ENCODE measurements around the gene APBB2.
"Not testable (repeated sequence)": the region's sequence is repeated elsewhere in the genome, so short reads cannot be mapped to it uniquely, and the experiment has no call there.

Gene APBB2

DNA sequence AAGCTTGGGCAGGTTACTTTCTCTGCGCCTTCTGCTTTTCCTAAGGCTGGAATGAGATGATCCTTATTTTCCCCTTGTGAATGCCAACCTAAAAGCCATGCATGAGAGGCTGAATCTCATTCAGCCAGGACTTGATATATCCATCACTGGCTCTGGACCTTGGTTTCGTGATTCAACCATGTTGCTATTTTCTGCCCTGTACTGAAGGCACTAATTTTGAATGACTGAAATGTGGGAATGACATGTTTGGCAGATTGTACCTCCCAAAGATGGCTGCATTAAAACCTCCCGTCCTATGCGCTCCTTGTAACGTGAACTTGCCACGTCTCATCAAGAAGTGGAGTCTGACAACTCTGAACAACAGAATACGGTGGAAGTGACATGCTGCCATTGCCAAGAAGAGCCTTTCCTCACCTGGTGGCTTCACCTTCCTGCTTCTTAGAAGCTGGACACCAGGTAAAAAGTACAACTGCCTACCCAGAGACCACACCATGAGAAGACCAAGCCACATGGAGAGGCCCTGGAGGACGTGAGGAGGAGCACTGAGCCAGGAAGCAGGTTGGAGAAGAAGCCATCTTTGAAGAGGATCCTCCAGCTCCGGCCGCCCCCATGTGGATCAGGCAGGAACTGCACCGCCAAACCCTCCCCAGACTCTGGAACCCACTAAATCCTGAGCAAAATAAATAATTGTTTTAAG is 290.1 kb downstream of the APBB2 start:
- peak; percentile 65 for DNase-seq

DNA sequence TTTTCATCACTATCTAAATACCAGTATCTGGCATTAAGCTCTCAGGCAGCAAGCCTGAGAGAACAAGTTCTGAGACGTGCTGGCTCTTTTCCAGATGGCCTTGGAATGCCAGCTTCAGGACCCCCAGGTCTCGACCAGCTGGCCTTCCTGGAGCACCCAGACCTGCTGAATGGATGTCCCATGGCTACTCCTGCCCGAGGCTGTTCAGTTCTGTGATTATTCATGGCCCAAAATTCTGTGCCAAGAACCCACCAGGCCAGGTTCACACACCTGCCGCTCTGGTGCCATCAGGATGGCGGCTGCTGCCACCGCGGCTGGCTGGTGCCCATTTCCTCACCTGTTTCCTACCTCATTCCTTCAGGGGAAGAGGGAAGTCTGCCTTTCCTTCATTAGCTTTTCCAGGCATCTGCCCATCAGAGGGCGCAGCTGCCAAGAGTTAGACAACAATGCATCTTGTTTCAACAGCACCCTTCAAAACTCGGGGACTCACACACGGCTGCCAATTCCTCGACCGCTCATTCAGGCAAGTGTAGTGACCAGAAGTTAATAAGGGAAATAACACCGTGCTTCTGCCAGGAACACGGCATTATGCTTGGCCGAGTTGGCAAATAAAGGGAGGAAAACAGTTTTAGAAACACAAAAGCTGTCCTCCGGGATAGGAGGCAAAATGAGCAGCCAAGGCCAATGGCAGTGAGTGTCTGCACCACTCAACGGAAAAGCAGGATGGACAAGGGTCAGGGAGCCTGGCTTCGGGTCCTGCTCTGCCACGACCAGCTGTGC is 290.8 kb downstream of the APBB2 start:
- DNase-seq = no peak

DNA sequence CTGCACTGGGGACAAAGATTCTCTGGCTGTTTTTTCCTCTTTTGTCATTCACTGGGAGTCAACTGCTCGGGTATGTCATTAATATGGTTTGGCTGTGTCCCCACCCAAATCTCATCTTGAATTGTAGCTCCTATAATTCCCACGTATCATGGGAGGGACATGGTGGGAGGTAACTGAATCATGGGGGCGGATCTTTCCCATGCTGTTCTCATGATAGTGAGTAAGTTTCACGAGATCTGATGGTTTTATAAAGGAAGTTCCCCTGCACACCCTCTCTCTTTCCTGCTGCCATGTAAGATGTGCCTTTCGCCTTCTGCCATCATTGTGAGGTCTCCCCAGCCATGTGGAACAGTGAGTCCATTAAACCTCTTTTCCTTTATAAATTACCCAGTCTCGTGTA is 294.4 kb downstream of the APBB2 start:
- not testable (repeated sequence) for DNase-seq

DNA sequence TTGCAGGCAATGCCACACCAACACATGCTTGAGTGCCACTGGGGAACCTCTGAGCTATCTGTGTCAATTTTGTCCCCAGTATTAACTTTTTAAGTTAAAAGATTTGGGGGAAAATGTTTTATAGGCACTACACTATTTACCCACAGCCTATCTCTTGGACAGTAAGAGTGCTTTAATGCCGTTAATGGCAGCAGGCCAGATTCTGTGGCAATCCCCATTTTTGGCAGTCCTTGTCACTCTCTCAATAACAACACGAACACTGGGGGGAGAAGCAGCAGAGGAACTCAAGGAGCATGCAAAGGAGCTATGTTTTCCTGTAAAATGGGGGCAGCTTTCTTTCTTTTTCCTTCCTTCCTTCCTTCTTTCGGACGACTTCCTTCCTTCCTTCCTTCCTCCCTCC is 296.0 kb downstream of the APBB2 start:
- peak; percentile 77 for DNase-seq

DNA sequence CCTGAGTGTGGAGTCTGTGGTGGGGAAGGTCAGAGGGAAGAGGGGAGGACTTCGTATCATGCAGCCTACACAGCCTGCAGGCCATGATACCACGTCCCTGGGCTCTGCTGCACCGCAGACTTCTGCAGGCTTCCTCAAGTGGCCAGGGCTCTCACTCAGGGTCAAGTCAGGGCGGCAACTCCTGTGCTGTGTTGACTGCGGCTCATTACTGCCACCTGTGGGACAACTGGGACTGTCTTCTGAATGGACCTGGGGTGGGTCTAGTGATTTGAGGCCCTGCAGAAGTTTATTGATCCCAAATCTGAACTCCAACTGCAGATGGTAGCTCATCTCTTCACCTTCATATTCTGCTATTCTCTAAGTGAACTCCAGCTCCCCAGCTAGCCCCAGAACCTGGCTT is 297.5 kb downstream of the APBB2 start:
- peak; percentile 35 for DNase-seq

DNA sequence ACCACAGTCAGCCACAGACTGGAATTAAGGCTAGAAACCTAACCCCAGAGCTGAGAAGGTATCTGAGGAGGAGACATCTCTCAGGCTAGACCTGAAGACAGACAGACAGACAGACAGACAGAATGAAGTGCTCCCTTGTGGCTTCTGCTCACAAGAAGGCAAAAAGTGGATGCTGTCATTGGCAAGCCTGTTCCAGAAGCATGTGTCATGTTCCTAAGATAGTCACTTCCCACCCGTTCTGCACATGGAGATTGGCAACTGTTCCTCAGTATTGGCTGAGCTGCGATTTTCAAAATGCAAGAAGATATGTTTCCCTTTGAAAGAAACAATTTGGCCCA is 298.2 kb downstream of the APBB2 start:
- peak; percentile 47 for DNase-seq

DNA sequence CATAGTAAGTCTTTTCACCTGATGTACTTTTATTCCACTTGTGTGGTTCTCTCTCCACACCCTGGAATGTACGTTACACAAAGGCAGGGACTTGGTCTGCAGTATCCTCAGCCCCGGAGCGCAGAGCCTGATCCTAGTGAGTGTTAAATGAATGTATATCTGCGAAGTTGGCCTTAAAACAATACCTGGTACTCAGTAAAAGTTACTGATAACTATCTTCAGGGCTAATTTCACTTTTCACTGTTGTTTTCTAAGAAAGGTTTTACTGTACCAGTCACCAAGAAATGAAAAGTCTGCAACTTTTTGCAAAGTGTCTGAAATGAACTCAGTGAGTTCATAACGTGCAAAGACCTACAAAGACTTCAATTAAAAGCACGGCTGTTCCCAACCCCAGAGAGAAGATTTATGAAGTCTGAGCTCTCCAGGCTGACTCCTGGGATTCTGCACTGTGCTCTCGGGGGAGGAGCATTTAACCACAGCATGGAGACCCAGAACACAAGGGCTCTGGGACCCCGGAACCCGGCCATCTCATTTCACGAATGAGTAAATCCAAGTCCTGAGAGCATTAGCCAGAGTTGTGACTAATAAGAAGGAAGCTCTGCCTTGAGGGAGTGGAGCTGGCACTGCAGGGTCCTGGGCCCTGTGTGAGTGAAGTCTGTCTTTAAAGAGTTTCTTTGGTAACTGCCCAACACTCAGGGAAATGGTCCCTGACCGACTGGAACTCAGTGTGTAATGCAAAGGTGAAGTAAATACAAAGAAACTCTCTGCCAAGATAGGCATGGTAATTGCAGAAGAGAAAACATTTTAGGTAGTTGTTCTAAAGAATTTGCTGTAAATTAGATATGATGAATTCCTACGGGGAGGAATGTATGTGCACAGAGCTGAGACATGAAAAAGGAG is 298.8 kb downstream of the APBB2 start:
- peak; percentile 64 for DNase-seq

DNA sequence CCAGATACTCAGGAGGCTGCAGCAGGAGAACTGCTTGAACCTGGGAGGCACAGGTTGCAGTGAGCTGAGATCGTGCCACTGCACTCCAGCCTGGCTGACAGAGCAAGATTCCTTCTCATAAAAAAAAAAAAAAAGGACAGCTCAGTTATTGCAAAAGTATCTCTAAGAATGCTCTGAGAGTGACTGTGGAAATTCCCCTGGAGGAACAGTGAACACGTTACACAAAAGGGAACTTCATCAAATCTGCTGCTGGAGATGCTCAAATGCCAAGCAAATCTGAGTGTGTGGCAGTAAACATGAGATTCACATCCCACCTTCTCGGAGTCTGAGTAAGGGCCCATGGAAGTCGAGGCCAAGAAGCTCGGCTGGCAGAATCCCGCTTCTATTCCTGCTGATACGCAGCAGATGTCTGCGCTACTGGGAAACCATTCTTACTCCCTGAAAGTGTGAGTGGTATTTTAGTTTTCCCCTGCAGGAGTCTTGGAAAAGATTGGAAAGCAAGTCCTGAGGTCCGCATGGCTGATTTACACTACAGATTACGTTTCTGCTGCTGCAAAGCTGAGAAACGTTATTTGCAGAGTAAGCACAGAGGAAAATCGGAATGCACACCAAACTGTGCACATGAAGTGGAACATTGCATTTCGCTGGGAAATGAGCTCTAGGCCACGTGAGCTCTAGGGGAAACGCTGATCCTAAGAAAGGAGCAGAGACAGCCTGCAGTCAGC is 301.7 kb downstream of the APBB2 start:
- DNase-seq = no peak

DNA sequence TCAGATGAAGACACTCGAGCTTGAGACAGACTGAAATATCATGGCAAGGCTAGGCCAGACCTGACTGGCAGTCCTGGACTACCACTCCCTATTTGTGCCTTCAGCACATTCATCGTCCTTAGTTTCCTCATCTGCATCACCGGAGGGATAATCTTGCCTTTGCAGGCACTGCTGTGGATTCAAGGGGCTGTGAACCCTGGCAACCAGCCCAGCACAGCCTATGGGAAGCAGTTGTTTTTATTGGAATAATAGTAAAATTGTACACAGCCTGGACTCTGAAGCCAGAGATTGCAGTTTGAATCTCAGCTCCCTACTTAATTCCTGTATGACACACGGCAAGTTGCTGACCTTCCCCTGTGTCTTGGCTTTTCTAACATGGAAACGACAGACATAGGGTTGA is 303.6 kb downstream of the APBB2 start:
- no peak for DNase-seq

DNA sequence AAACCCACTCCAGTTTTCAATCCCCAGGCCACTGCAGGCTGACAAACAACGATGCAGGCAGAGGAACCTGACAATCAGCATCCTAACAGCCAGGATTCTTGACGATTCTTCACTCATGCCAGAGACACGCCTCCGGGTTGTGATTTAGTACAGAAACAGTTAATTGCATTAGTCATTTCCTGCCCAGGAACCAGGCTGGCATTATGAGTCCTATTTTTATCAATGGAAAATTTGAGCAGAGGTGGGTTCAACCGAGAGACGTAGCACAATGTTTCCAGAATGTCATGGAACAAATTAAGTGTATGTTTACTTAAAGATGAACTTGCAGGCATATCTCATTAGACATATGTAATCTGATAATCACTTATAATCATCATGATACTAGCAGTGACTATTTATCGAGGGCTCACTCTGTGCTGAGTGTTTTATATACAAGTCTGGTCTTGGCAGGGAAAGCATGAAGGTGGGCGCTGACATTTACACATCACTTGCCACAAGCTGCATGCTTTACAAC is 304.9 kb downstream of the APBB2 start:
- peak; percentile 85 for DNase-seq

DNA sequence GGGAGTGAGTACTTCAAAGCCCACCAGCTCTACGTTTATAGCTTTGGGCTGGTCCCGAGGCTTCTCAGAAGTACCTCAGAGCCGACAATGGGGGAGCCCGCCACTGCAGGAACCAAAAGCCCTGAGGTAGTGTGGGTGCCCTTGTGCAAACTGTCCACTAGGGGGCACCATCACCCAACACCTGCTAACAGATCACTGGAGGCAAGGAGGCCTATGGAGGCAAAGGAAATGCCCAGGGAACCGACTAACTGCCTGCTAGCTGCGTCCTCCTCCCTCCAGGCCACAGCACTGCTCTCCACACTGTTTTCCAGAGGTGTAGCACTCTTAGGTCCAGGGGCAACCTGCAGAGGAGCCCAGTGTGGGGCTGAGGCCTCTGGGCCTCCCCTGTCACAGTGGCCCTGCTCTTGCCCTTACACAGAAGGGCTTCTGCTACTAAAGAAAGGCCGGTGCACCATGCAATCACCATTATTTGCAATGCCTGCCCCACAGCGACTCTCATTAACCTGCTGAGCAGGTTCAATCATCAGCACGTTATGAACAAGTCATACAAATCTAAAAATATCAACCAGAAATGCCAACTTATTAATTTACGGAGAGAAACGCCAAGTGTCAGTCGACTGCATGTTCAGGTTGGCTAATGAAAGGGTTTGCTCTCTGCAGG is 305.5 kb downstream of the APBB2 start:
- DNase-seq = peak; percentile 85

DNA sequence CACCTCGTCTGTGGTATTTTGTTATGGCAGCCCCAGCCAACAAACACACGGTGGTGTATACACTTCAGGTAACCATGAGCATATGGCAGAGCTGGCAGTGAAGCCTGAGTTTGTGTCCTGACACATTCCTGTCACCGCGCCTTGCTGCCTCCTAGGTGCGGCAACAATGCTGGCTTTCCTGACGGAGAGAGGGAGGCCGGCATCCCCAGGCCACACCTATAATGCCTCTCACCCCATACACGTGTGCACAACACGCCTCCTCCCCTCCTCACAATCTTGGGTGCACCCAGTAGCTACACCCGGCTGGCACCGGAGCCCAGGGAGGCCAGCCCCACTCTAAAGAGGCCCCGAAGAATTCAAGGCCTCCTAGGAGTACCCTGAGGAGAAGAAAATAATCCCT is 306.0 kb downstream of the APBB2 start:
- DNase-seq = no peak

DNA sequence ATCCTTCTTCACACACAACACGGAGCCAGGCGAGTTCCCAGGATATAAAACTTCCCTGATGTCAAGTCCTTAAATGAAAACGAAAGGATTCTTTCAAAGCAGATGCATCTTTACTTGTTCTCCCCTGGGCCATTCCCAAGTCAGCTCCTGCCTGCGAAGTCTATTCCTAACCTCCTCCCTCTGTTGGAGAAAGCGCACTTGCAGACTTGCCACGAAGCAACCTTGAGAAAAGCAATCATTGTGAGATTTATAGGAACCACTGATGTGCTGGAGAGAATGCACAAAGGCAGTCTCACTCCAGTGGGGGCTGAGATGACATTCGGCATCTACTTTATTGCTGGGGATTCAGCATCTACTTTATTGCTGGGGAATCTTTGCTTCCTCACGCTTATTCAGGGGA is 308.9 kb downstream of the APBB2 start:
- DNase-seq = no peak

DNA sequence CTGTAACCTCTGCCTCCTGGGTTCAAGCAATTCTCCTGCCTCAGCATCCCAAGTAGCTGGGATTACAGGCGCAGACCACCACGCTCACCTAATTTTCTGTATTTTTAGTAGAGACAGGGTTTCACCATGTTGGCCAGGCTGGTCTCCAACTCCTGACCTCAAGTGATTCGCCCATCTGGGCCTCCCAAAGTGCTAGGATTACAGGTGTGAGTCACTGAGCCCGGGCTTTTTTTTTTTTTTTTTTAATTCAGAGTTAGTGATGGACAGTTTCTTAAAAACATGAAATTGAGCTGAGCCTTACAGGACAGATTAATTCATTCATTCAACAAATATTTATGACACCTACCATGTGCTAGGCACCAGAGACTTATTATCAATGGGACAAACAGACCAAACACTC is 313.8 kb downstream of the APBB2 start:
- peak; percentile 16 for DNase-seq

DNA sequence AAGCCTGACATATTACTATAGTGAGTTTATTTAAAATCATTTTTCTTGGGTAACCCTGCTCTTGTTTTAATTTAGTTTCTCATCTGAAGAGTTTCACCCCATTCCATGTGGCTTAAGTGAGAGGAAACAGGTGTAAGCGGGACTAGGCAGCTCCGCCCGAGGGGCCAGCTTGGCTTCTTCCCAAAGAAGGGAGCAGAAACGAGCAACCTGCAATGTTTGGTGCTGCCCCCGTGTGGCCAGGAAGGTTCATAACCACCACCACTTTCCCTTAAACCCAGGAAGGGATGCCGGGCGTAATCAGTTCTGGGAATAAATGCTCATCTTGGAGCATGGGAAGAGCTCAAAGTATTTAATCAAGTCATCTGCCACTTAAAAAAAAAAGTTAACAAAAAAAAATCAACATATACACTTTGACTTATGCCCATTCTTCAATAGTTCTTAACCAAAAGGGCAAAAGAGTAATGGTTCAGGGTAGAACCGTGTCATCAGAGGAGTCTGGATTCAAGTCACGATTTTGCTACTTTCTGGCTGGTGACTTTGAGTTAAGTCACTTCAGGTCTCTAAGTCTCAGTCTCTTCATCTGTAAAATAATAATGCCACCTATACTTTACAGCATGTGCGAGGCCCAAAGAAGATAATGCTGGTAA is 316.7 kb downstream of the APBB2 start:
- DNase-seq = peak; percentile 70

DNA sequence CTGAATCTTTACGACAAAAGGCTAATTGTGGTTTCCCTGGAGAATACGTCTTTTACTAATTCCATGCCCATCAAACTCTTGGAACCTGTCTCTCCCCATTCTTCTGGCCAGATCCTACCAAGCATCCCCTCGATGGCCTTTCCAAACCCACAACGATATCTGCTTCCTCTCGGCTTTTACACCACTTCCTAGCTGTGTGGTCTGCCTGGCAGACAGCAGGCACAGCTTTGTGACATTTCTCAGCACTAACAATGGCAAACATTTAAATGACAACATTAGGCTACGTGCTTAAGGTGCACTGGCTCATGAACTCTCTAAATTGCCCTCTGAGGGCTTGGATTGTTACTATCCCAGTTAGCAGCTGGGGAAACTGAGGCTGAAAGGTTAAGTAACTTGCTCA is 323.6 kb downstream of the APBB2 start:
- no peak for DNase-seq

DNA sequence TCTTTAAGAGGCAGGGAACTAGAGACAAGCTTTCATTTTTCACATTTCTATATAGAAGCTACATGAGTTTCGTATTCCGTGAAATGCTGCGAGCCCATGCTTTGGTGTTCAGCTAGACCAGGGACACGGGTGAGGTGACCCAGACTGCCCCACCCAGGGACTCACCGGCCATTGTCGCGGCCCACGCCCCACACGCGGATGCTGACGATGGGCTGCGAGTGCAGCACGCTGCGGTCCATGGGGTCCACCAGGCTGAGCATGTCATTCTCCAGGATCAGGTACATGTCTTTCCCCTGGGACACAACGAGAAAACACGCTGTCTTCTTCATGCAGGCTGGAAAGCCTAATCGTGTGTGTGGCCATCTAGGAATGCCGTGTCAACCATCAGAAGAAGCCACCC is 324.1 kb downstream of the APBB2 start:
- no peak for DNase-seq

DNA sequence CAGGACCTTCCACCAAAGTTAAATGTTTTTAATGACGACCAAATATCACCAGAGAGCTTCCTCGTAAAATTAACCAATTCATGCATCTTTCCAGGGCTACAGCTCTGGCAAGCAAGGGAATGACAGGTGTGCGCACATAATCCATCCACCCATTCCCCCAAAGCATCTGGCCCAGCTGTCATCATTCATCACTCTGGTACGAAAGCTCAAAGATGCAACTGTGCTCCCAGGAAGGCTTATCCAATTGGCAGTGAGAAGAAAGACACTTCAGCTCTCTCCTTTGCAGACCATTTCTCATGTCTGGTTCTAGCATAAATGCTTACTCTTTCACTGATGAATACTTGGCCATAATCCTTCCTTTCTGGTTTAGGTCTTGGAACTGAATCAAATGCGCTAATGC is 325.4 kb downstream of the APBB2 start:
- DNase-seq = no peak

DNA sequence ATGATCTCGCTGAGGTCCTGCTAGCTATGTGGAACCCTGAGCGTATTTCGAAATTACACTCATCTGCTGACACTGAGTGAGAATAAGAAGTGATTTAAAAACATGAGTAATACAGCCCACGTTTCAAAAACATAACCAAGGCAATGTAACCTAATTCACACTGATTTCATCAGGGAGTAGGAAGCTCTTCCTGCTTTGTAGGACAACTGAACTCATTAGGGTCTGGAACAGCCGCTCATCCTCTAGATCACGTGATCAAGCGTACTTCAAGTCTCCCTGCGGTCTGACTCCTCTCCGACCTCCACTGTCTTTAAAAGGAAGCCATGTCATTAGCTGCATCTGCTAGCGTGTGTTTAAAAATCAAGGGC is 326.6 kb downstream of the APBB2 start:
- DNase-seq = peak; percentile 52

DNA sequence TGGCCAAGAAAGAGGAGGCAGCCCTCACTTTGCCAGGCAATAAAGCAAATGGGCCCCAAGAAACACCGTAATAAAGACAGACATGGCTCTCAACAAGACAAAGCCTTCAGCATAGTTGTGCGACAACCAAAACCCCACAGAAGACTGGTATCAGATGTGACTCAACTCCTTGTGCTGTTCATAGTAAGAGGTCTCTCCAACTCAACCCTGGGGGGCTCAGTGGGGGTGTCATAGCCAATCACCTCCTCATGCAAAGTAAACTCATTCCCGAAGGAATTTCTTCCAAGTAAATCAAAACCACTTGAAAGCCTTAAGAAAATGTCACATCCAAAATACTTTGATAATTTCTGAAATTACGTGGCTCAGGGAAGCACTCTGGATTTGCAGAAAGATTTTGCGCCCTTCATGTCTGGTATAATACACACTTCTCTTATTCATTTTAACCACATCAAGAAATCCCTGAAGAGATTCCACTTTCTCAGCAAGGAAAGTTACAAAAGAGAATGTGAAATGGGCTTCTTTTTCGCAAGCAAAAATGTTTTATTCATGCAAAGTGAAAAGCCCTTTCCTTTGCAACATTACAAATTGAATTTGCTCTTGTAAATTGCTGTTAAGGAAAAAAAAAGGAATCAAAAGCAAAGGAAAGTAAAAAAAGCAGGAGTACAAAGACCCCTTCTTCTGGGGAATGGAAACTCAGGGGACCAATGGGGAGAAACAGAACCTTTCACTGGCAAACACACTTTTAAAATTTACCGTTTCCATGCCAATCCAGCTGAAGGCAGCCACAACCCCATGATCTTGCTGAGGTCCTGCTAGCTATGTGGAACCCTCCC is 327.2 kb downstream of the APBB2 start:
- no peak for DNase-seq

DNA sequence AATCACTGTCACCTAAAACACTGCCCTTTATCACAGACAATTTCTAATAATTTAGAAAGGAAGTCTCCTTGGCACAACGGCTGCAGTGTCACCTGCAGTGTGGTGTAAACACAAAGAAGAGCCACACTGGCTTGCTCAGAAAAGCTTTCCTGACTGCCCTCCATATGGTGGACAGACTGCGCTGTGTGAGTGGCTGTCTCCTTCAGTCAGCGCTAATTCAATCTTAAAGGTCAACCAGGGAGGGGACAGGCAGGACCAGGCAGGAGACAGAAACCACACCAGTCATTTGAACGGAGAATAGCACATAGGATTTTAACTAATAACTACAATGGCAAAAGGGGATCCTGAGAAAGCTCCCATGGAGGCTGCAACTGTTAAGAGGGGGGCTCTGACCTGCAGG is 332.5 kb downstream of the APBB2 start:
- no peak for DNase-seq

Data from EL (cell line).